ENCODE measurements around the gene TBC1D22A. TPM values are rescaled to one million over a fixed set of nuclear protein-coding genes. Genes with fewer than 3 reads are reported as not detected.

The TBC1D22A gene
- total and polyA plus RNA-seq, 9 of the 15 experiments (the other 6 are each of a cell fraction or from before 2014, with no cell fraction given), result 0.20 to 11.5 (median 5.2) TPM

- H3K27ac ChIP-seq (ENCODE audit: extremely low read depth, low read depth, low read length), result no peak overlapping the region
- H2AFZ ChIP-seq (ENCODE audit: low read depth, low read length), result no peak overlapping the region
- no peak for ATAC-seq
- no peak overlapping the region for H3K4me3 ChIP-seq
- ChIA-PET CTCF (ENCODE audit: low intra/inter-chr PET ratio) (no interaction called here), POLR2A (interaction anchor here (1.3 kb wide), 1 partner anchor 9 kb away, joined by 4 read pairs; no protein-coding TSS in a partner anchor)
- H3K27me3 ChIP-seq (ENCODE audit: control insufficient read depth in 2 of 2, insufficient read depth in 2 of 2, low read length in 2 of 2), result no peaks in the 10 kb centered on the region
- no peaks in the 10 kb centered on the region for H3K79me2 ChIP-seq (ENCODE audit: control insufficient read depth, insufficient read depth, low read length)
- no peak for FAIRE-seq
- H3K9ac ChIP-seq (ENCODE audit: insufficient read depth in 1 of 2, low read depth in 2 of 2, low read length in 2 of 2), result no peak overlapping the region
- H3K4me2 ChIP-seq (ENCODE audit: insufficient read depth, low read length), result no peak overlapping the region
- H3K9me3 ChIP-seq (replicated peaks; ENCODE audit: control insufficient read depth, insufficient read depth, low read depth, low read length), result no peaks in the 10 kb centered on the region
- 52% methylated on average over 4 of the region's 4 CpGs for WGBS (ENCODE audit: insufficient coverage, low coverage, missing lambda C conversion rate)
- BruUV-seq (replicated peaks), result no TSS peak
- no peak for TF ChIP-seq CEBPZ (IDR thresholded peaks at IDR 0.05; ENCODE audit: borderline replicate concordance, low read depth, low read length)
- TF ChIP-seq ZNF253 (CRISPR knock-in tag; conservative IDR thresholded peaks at IDR 0.05), result no peak
- TF ChIP-seq EWSR1 (IDR thresholded peaks at IDR 0.05; ENCODE audit: borderline replicate concordance, low read depth, partially characterized antibody), result no peak
- no peak for TF ChIP-seq ZNF280B (CRISPR knock-in tag; IDR thresholded peaks at IDR 0.05)
- H3K9me1 ChIP-seq (ENCODE audit: control insufficient read depth, insufficient read depth, low read length), result no peaks in the 10 kb centered on the region
- peaks cover 2 to 9% of the 10 kb centered on the region in 2 experiments; a peak in 4 of 5 replicates for H3K4me1 ChIP-seq (replicated peaks in 1 of 2; ENCODE audit: control insufficient read depth in 2 of 2, insufficient read depth in 2 of 2, low read length in 2 of 2)
- intact Hi-C loops (cut with micrococcal nuclease), result no loop called here
- no peak for DNase-seq (ENCODE audit: extremely low read depth in 1 of 4, low spot score in 3 of 4)
- H4K20me1 ChIP-seq (replicated peaks; ENCODE audit: control insufficient read depth, insufficient read depth, low read length), result 0 out of 2 replicates have a peak, but pooled peaks cover 6% of the 10 kb centered on the region
- H3K36me3 ChIP-seq (ENCODE audit: control insufficient read depth, insufficient read depth, low read length), result no peaks in the 10 kb centered on the region
- in situ Hi-C loops (cut with MboI), result no loop called here
Measured at GRCh38 chr22:46966495-46966845, 204.0 kb downstream of the TBC1D22A start.

All from K562 (cell line).